A549 (cell line): ENCODE measurements around the gene TMEM44.

ENCODE experiments used
- BHLHE40 ChIP-seq: IDR thresholded peaks from 2 replicates; pipeline ENCODE4 v1.6.1; 2012; ENCODE audit warnings: low read depth, low read length, inconsistent platforms
- CHD2 ChIP-seq: fragments of 150-350 bp; IDR thresholded peaks from 2 replicates; pipeline ENCODE4 v1.6.1; 2014; ENCODE audit warnings: low read length; ENCODE audit not compliant: partially characterized antibody
- CHD4 ChIP-seq: fragments of 200-600 bp; sonication (generic); IDR thresholded peaks from 2 replicates; pipeline ENCODE4 v1.6.1; 2016; ENCODE audit warnings: antibody characterized with exemption, mild to moderate bottlenecking, borderline replicate concordance
- CTCF ChIP-seq: fragments of >200 bp; sonication (Bioruptor Twin); formaldehyde crosslinking; IDR thresholded peaks from 3 replicates; pipeline ENCODE4 v1.5.1; 2016
- MAX ChIP-seq: IDR thresholded peaks from 2 replicates; pipeline ENCODE4 v1.6.1; 2012
- MAZ ChIP-seq: fragments of 150-350 bp; IDR thresholded peaks from 2 replicates; pipeline ENCODE4 v1.6.1; 2014; ENCODE audit warnings: antibody characterized with exemption, low read depth, low read length, borderline replicate concordance
- POLR2AphosphoS2 ChIP-seq: conservative IDR thresholded peaks from 2 replicates; pipeline ENCODE4 v1.6.1; 2012; ENCODE audit warnings: low read length, improper control_type of control experiment, inconsistent platforms
- REST ChIP-seq: fragments of 200-600 bp; sonication (generic); IDR thresholded peaks from 2 replicates; pipeline ENCODE4 v1.6.1; 2016; ENCODE audit warnings: antibody characterized with exemption, mild to moderate bottlenecking, moderate library complexity
- TP53 ChIP-seq: fragments of 250-450 bp; sonication (Bioruptor Pico); IDR thresholded peaks from 2 replicates; pipeline ENCODE4 v1.5.0; 2021; ENCODE audit warnings: mild to moderate bottlenecking, moderate library complexity
- USF2 ChIP-seq: fragments of 450-650 bp; IDR thresholded peaks from 2 replicates; pipeline ENCODE4 v1.6.1; 2014; ENCODE audit warnings: antibody characterized with exemption

- TF ChIP-seq BHLHE40 (no peak), POLR2AphosphoS2 (no peak), CTCF (no peak), CHD2 (no peak), MAZ (no peak), REST (no peak), TP53 (no peak), MAX (no peak), CHD4 (no peak), USF2 (no peak)
These were observed 31.6 kb upstream of the TMEM44 start for GRCh38 chr3:194664857-194665256.
